Activated CD4-positive, alpha-beta T cell treated with anti-CD3 and anti-CD28 coated beads for 24 hours (primary cell): ENCODE results near the gene HOXA11.

ENCODE experiments used
- DNase-seq, 2 donors: peaks; one replicate each; pipeline ENCODE4 v3.0.0-alpha.2; 2020; ENCODE audit warnings: low read depth in 2 of 2

HOXA11 gene

GRCh38 chr7:27180431-27181420 is 4.3 kb downstream of the HOXA11 start:
- no peak for DNase-seq

- DNase-seq: peak; percentile 41 to 50
Measured at GRCh38 chr7:27179503-27180430, 5.3 kb downstream of the HOXA11 start.

- no peak for DNase-seq
Measured at GRCh38 chr7:27179030-27179429, 6.0 kb downstream of the HOXA11 start.

- DNase-seq: no peak
Measured at GRCh38 chr7:27178366-27178765, 6.7 kb downstream of the HOXA11 start.

- no peak for DNase-seq
Measured at GRCh38 chr7:27177795-27178320, 7.2 kb downstream of the HOXA11 start.

- DNase-seq: no peak
Measured at GRCh38 chr7:27176962-27177794, 7.9 kb downstream of the HOXA11 start.

- DNase-seq: no peak
Measured at GRCh38 chr7:27176524-27176845, 8.5 kb downstream of the HOXA11 start.

- no peak for DNase-seq
Measured at GRCh38 chr7:27175626-27176523, 9.2 kb downstream of the HOXA11 start.

- DNase-seq: no peak
Measured at GRCh38 chr7:27174874-27175625, 10.0 kb downstream of the HOXA11 start.

- DNase-seq: no peak
Measured at GRCh38 chr7:27173956-27174873, 10.8 kb downstream of the HOXA11 start, which contains the start of gene HOXA10. Gene HOXA10 (minus strand): TSS chr7:27174320. CDS start chr7:27174306, 14 bp downstream.

GRCh38 chr7:27173511-27173955 is 11.5 kb downstream of the HOXA11 start:
- DNase-seq: no peak

- no peak for DNase-seq
Measured at GRCh38 chr7:27172823-27173510, 12.1 kb downstream of the HOXA11 start.

GRCh38 chr7:27172315-27172774 is 12.7 kb downstream of the HOXA11 start:
- DNase-seq: no peak

- no peak for DNase-seq
Measured at GRCh38 chr7:27171637-27172314, 13.3 kb downstream of the HOXA11 start.

GRCh38 chr7:27171325-27171636 is 13.8 kb downstream of the HOXA11 start:
- no peak for DNase-seq

GRCh38 chr7:27170426-27171324 is 14.4 kb downstream of the HOXA11 start:
- DNase-seq: no peak
